HTERT RPE-1 (cell line): ENCODE measurements around the gene CIITA.
"Not testable (repeated sequence)": the region's sequence is repeated elsewhere in the genome, so short reads cannot be mapped to it uniquely, and the experiment has no call there.

Experiments used
- in situ Hi-C: fragments of 300-500 bp; cut with MboI; formaldehyde crosslinking; loops from 4 replicates; pipeline ENCODE4 v1.14.3; 2020; ENCODE audit warnings: low sequenced_read_pairs

Gene CIITA

GRCh38 chr16:10935226-10935915 lies 58.4 kb downstream of the CIITA start:
- in situ Hi-C loops, result no loop called here

DNA sequence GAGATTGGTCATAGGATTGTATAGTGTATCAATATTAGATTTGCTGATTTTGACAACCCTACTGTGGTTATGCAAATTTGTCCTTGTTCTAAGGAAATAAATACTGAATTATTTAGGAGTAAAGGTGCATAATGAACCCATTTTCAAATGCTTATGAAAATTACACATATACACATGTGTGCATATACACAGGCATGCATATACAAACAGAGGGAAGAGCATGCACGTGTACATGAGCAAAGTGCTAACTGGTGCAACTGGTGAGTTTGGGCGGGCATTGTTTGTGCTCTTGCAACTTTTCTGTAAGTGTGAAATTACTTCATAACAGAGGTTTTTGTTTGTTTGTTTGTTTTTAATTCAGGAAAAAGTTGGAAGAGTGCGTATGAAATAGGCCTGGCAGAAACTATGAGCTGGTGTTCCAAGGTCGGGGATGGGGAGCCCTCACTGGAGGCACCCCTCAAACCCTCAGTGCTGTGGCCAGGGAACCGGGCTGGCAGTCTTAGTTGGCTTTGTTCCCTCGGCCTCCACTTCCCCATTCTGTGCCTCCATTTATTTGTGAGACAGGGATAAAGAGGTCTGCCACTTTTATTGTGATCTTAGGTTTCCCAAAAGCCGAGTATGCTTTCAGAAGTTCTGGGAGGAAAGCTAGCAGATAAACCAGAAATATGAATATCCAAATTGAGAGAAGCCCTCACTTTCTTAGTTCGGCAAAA lies 59.4 kb downstream of the CIITA start:
- in situ Hi-C loops, result no loop called here

GRCh38 chr16:10937068-10937859 lies 60.3 kb downstream of the CIITA start:
- in situ Hi-C loops, result no loop called here

- in situ Hi-C loops, result no loop called here
These were observed 61.3 kb downstream of the CIITA start for GRCh38 chr16:10938321-10938720.

DNA sequence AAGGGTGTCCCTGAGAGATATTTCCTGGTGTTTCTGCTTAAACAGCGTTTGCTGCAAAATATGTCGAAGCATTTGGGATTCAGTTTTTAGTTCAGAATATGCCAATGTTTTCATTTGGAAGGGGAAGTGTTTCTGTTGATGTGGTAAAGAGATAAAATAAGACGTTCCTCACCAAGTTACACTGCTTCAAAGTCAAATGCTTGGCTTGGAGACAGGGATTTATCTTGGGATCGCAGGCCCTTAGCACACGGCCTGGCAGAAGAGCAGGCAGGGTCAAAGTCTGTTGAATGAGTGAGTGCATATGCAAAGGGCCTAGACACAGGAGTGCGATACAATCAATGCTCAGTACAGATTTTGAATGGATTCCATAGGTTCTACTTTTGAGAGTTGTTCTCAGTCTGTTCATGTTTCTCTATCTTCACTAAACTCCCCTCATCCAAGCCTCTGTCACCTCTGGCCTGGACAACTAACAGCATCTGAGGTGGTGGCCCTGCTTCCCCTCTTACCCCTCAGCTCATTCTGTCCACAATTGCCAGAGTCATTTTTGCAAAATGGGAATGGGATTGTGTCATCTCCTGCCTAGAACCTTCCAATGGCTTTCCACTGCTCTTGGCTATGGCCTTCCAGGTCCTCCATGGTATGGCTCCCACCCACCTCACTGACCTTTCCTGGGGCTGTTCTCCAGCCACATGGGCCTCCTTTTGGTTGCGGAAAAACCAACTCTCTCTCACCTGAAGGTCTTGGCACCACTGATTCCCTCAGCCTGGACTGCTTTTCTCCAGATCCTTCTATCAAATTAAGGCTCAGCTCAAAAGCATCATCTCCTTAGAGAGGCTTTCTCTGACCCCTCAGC lies 62.0 kb downstream of the CIITA start:
- in situ Hi-C loops, result no loop called here

- in situ Hi-C loops, result no loop called here
These were observed 62.7 kb downstream of the CIITA start for GRCh38 chr16:10939649-10940234.

- in situ Hi-C loops, result no loop called here
These were observed 63.6 kb downstream of the CIITA start for GRCh38 chr16:10940501-10941079.

DNA sequence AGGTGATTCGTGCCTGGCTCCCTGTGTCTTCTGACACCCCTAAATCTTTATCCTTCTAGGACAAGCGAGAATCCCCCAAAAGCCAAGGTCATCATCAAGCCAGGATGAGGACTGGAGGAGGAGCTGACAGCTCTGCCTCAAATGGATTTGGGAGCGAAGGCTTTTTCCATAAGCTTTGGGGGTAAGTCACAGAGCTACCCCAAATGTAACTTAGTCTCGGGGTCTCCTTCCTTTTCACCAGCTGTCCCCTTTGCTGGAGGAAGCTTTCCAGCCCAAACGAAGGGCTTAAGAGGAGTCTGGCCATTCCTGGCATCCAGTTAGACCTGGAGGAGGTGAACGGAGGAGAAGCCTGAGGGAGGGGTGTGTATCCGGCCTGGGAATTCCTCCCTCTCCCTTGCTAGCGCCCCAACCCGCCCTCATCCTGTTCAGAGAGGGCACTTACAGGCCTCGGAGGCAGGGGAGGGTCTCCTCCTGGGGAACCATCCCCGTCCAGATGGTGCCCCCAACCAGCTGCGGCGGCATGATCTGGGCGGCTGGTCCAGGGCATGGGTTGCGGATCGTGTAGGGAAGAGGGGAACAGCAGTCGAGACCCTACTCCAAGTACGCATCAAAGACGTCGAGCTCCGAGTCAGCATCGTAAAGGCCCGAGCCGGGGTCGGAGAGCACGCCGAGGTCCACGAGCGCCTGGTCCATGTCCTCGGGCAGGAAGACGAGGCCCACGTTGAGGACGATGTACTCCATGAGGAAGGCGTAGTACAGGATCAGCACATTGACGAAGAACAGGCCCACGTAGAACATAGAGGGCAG lies 64.3 kb downstream of the CIITA start:
- in situ Hi-C loops, result no loop called here

DNA sequence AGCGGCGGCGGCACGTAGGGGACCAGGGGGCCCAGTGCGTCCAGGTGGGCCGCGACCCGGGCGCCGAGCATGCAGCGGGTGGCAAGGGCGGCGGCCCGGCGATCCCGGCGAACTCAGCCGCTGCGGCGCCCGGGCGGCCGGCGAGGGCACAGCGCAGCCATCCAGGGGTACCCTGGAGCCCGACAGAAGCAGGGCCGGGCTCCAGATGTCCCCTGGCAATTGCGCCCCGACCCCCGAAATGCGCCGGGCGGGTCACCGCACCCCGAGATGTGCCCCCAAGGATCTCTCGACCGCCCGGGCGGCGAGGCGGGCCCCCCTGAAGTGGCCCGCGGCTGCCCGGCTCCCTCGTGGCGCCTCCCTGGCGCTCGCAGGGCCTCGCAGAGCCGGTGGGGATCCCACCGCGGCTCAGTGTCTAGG lies 64.9 kb downstream of the CIITA start:
- in situ Hi-C loops, result not testable (repeated sequence)

DNA sequence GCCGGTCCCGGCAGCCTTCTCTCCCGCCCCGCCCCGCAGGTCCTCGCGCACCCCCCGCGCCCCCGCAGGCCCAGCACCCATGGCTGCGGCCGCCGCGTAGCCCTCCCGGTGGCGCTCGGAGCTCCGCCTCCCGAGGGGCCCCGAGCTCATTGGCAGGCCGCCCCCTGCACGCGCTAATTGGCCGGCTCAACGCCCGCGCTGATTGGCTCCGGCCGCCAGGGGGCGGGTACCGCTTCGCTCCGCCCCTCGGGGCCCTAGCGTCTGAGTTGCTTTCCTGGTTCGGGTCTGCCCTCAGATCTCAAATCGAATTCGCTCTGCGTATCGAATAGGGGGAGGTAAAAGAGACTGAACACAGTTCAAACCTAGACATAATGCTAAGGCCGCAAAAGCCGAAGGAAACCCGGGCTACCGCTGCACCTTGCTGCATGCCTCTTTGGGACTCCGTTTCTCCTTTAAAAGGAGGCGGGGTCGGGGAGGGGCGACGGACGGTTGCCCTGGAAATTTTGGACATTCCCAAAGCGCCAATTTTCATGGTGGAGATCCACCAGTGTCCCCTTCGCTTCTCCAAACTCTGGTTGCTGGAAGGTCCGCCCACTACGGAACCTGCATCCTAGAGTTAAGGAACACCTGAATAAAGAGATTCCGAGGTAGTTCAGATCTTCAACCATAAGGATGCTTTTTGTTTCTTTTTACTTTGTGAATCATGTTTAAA lies 65.5 kb downstream of the CIITA start, which contains the start of gene DEXI:
Gene DEXI, minus strand, starts transcription at position 117 of the 712 bp plus-strand sequence. CDS start 463 bp downstream, outside the sequence.
- in situ Hi-C loops, result no loop called here

GRCh38 chr16:10943064-10943353 lies 66.0 kb downstream of the CIITA start:
- in situ Hi-C loops, result no loop called here

GRCh38 chr16:10944249-10945064 lies 67.5 kb downstream of the CIITA start, which contains the start of gene CLEC16A:
CLEC16A (plus strand) TSS chr16:10944564; CDS start chr16:10944718, 154 bp downstream.
- in situ Hi-C loops, result no loop called here

GRCh38 chr16:10945065-10945787 lies 68.2 kb downstream of the CIITA start:
- in situ Hi-C loops, result no loop called here

DNA sequence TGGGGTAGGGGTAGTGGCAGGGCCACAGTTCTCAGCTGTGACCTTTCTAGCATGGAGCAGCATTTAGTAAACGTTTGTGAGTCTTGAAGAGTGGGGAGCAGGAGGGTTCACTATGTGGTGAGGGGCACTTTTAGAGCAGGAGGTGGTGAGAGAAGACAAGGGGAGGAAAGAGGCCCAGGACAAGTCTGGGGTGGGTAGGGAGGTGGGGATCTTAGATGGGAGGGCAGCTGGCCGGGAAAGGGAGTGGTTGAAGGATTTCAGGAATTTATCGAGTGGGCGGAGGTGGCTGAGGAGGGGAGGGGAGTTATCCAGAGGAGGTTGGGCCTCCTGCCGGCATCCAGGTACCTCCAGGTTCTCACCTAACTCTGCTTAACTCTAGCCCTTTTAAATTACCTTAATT lies 69.3 kb downstream of the CIITA start:
- in situ Hi-C loops, result no loop called here

DNA sequence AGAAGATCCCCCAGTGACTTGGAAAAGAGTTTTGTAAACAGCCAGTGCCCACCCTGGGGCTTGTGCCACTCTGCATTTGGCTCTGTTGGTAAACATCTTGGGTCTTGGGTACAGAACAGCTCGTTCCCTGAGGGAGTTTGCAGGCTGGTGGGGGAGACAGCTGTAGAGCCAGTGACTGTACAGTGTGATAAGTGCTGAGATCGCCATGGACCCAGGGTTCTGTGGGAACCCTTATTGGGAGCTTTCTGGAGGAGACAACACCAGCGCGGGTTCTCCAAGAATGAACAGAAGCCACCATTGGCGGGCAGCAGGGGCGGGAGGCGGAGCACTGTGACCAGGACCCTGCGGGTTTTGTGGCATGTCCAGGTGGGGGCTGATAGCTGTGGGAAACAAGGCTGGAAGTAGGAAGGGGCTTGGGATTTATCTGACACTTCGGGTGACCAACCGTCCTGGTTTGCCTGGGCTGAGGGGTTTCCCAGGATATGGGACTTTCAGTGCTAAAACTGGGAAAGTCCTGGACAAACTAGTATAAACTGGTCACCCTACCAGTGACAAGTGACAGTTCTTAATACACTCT lies 70.3 kb downstream of the CIITA start:
- in situ Hi-C loops, result no loop called here

GRCh38 chr16:10949424-10949970 lies 72.5 kb downstream of the CIITA start:
- in situ Hi-C loops, result no loop called here
